Panc1 (cell line): Measurements from ENCODE around the gene PDE3A. TPM values are rescaled to one million over a fixed set of nuclear protein-coding genes. Genes with fewer than 3 reads are reported as not detected.

Experiments used
- ATAC-seq: fragments of 200-7000 bp; cut with Tn5 transposase; 2 replicates; pipeline ENCODE4 v1.9.1; 2020; ENCODE audit warnings: mild to moderate bottlenecking, moderate library complexity
- BruUV-seq: library from RNA; stranded (reverse); fragments of 400-500 nt; replicated peaks from 2 replicates; lab custom pipeline; 2021; lab: Mats Ljungman, UMichigan
- CTCF ChIA-PET: fragments of 300-600 bp; sonication (Branson Sonifier 250); formaldehyde crosslinking; loops from one replicate; lab custom pipeline; 2022; ENCODE audit warnings: antibody characterized with exemption; lab: Charles Lee
- POLR2A ChIA-PET: fragments of 300-600 bp; sonication (Branson Sonifier 250); formaldehyde crosslinking; loops from one replicate; lab custom pipeline; 2022; ENCODE audit warnings: antibody characterized with exemption; lab: Charles Lee
- DNase-seq: peaks from one replicate; pipeline ENCODE4 v3.0.0-alpha.2; 2010; ENCODE audit warnings: low read depth, low spot score
- H3K27ac ChIP-seq: 2 replicates; pipeline ENCODE4 v1.5.1; 2011; ENCODE audit warnings: mild to moderate bottlenecking, low read length, inconsistent platforms
- H3K27me3 ChIP-seq: fragments of 200-500 bp; sonication (Bioruptor generic); 2 replicates; pipeline ENCODE4 v1.6.0; 2014; ENCODE audit warnings: low read length, inconsistent platforms; ENCODE audit not compliant: control insufficient read depth, insufficient read depth
- H3K36me3 ChIP-seq: fragments of 200-500 bp; sonication (Bioruptor generic); 2 replicates; pipeline ENCODE4 v1.5.1; 2014; ENCODE audit warnings: inconsistent platforms, mild to moderate bottlenecking, low read length, moderate library complexity; ENCODE audit not compliant: control insufficient read depth, insufficient read depth
- H3K4me1 ChIP-seq: 2 replicates; pipeline ENCODE4 v1.5.1; 2011; ENCODE audit warnings: inconsistent platforms, mild to moderate bottlenecking, low read length, moderate library complexity; ENCODE audit not compliant: control insufficient read depth, insufficient read depth
- H3K4me3 ChIP-seq, 2 experiments: 2 replicates each; pipeline ENCODE4 v1.5.1; 2011 to 2012; ENCODE audit warnings: low read depth in 2 of 2, low read length in 2 of 2, mild to moderate bottlenecking in 2 of 2, inconsistent platforms in 1 of 2, moderate library complexity in 1 of 2
- H3K9me3 ChIP-seq: fragments of 200-500 bp; sonication (Bioruptor generic); 2 replicates; pipeline ENCODE4 v1.5.1; 2014; ENCODE audit warnings: low read depth, mild to moderate bottlenecking, inconsistent platforms, low read length, moderate library complexity; ENCODE audit not compliant: control insufficient read depth, insufficient read depth
- POLR2AphosphoS5 ChIP-seq: IDR thresholded peaks from 2 replicates; pipeline ENCODE4 v1.6.1; 2012; ENCODE audit warnings: mild to moderate bottlenecking, low read depth, low read length, moderate library complexity
- REST ChIP-seq, 2 experiments: IDR thresholded peaks; 2 replicates each; pipeline ENCODE4 v1.6.1; 2011 to 2012; ENCODE audit warnings: low read depth in 2 of 2, control low read depth in 1 of 2, low read length in 1 of 2, mild to moderate bottlenecking in 1 of 2, moderate library complexity in 1 of 2; ENCODE audit not compliant: insufficient read depth in 1 of 2
- SIN3A ChIP-seq: IDR thresholded peaks from 2 replicates; pipeline ENCODE4 v1.6.1; 2012; ENCODE audit warnings: low read depth, mild to moderate bottlenecking, low read length, moderate library complexity, borderline replicate concordance; ENCODE audit not compliant: insufficient read depth
- TCF7L2 ChIP-seq: IDR thresholded peaks from 2 replicates; pipeline ENCODE4 v1.6.1; 2011; ENCODE audit warnings: mild to moderate bottlenecking, low read depth, low read length, inconsistent platforms
- in situ Hi-C: cut with HindIII; loops from 2 replicates; pipeline ENCODE4 v1.10.0; 2016; ENCODE audit warnings: low sequenced_read_pairs, low pct_unique_long_range_greater_than_20kb
- intact Hi-C: fragments of 100-400 bp; cut with micrococcal nuclease; formaldehyde crosslinking; loops from one replicate; pipeline ENCODE4 v1.10.0; 2022; ENCODE audit not compliant: unreplicated experiment
- total RNA-seq: library from RNA; stranded (reverse); gene quantifications from one replicate; pipeline ENCODE4 v1.2.1, GENCODE V29; 2021; ENCODE audit not compliant: unreplicated experiment
- TF ChIP-seq, protein P1 (sequence below): fragments of 450-650 bp; IDR thresholded peaks from 2 replicates; pipeline ENCODE4 v1.5.1; 2017; ENCODE audit warnings: mild to moderate bottlenecking

The PDE3A gene
- total RNA-seq, 1 experiment from 2014 or later, result 0.03 TPM

GRCh38 chr12:20472102-20472782 lies 103.9 kb downstream of the PDE3A start:
- intact Hi-C loops, result no loop called here
- H3K36me3 ChIP-seq, result no peaks in the 10 kb centered on the region
- no TSS peak for BruUV-seq
- H3K4me3 ChIP-seq, result no peak overlapping the region
- in situ Hi-C loops, result no loop called here
- TF ChIP-seq POLR2AphosphoS5, result no peak
- H3K4me1 ChIP-seq, result no peaks in the 10 kb centered on the region
- no peaks in the 10 kb centered on the region for H3K27me3 ChIP-seq
- POLR2A ChIA-PET, result no interaction called here
- no peaks in the 10 kb centered on the region for H3K9me3 ChIP-seq
- DNase-seq, result no peak
- no peak overlapping the region for H3K27ac ChIP-seq
- CTCF ChIA-PET, result no interaction called here
- ATAC-seq, result no peak

DNA sequence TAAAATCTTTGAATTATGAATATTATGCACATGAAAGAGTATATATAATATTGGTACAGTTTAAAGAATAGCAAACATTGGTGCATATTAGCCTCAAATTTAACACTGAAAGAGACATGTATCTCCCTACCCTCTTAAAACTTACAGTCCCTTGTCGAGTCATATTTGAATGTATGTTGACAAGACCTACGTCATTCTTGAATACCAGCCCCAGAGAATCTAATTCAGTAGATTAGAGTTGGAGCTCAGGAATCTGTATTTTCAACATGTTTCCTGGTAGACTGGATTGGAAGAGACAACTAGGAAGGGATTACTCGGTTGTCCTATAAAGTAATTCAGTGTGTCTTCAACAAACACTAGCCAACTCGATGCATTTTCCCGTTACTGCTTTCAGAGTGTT lies 104.8 kb downstream of the PDE3A start:
- Histone ChIP-seq H3K27ac (no peak overlapping the region), H3K4me1 (no peaks in the 10 kb centered on the region), H3K36me3 (no peaks in the 10 kb centered on the region), H3K4me3 (no peak overlapping the region), H3K9me3 (no peaks in the 10 kb centered on the region), H3K27me3 (no peaks in the 10 kb centered on the region)
- TF ChIP-seq POLR2AphosphoS5 (no peak), REST (IDR thresholded peaks at IDR 0.05; ENCODE audit: insufficient read depth in 1 of 2, low read depth in 2 of 2, low read length in 1 of 2) (no peak), TCF7L2 (no peak), SIN3A (no peak)
- TF ChIP-seq, protein P1, sequence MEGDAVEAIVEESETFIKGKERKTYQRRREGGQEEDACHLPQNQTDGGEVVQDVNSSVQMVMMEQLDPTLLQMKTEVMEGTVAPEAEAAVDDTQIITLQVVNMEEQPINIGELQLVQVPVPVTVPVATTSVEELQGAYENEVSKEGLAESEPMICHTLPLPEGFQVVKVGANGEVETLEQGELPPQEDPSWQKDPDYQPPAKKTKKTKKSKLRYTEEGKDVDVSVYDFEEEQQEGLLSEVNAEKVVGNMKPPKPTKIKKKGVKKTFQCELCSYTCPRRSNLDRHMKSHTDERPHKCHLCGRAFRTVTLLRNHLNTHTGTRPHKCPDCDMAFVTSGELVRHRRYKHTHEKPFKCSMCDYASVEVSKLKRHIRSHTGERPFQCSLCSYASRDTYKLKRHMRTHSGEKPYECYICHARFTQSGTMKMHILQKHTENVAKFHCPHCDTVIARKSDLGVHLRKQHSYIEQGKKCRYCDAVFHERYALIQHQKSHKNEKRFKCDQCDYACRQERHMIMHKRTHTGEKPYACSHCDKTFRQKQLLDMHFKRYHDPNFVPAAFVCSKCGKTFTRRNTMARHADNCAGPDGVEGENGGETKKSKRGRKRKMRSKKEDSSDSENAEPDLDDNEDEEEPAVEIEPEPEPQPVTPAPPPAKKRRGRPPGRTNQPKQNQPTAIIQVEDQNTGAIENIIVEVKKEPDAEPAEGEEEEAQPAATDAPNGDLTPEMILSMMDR, result no peak
- DNase-seq, result no peak
- in situ Hi-C loops (no loop called here), intact Hi-C loops (no loop called here)
- ATAC-seq, result no peak
- no TSS peak for BruUV-seq
- ChIA-PET CTCF (no interaction called here), POLR2A (no interaction called here)

DNA sequence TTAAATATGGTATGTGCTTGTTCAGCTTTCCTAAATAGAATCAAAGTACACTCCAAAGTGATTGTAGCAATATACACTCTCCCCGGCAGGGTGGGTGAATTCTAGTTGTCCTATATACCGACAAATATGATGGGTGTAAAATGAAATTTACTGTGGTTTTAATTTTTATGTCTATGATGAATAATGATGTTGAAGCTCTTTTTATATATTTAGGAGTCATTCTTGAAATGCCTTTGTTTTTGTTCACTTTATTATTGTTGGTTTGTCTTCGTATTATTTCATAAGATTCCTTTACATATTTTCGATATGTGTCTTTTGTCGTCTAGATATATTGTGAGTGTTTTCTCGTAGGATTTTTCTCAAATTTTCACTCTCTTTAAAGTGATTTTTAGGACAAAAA lies 105.7 kb downstream of the PDE3A start:
- no peaks in the 10 kb centered on the region for H3K9me3 ChIP-seq
- TF ChIP-seq, protein P1, result no peak
- no peak for TF ChIP-seq TCF7L2
- ChIA-PET CTCF (no interaction called here), POLR2A (no interaction called here)
- no peaks in the 10 kb centered on the region for H3K27me3 ChIP-seq
- no peak for DNase-seq
- intact Hi-C loops (no loop called here), in situ Hi-C loops (no loop called here)
- no peaks in the 10 kb centered on the region for H3K4me1 ChIP-seq
- H3K36me3 ChIP-seq, result no peaks in the 10 kb centered on the region
- no peak for ATAC-seq
- no peak overlapping the region for H3K27ac ChIP-seq
- no TSS peak for BruUV-seq
- no peak overlapping the region for H3K4me3 ChIP-seq
